ENCODE results near the gene CARMIL3.

GRCh38 chr14:24058951-24059475, 7.2 kb downstream of the CARMIL3 start:
- TF ChIP-seq CTCF (IDR thresholded peaks at IDR 0.05; ENCODE audit: low read length) (no peak), EZH2 (optimal IDR thresholded peaks at IDR 0.05; ENCODE audit: low read depth, low read length) (no peak)
